Measurements from ENCODE around the gene FDPS.
A peak's percentile ranks its signal among the peaks of the same experiment; 100 is the strongest.

FDPS gene

DNA sequence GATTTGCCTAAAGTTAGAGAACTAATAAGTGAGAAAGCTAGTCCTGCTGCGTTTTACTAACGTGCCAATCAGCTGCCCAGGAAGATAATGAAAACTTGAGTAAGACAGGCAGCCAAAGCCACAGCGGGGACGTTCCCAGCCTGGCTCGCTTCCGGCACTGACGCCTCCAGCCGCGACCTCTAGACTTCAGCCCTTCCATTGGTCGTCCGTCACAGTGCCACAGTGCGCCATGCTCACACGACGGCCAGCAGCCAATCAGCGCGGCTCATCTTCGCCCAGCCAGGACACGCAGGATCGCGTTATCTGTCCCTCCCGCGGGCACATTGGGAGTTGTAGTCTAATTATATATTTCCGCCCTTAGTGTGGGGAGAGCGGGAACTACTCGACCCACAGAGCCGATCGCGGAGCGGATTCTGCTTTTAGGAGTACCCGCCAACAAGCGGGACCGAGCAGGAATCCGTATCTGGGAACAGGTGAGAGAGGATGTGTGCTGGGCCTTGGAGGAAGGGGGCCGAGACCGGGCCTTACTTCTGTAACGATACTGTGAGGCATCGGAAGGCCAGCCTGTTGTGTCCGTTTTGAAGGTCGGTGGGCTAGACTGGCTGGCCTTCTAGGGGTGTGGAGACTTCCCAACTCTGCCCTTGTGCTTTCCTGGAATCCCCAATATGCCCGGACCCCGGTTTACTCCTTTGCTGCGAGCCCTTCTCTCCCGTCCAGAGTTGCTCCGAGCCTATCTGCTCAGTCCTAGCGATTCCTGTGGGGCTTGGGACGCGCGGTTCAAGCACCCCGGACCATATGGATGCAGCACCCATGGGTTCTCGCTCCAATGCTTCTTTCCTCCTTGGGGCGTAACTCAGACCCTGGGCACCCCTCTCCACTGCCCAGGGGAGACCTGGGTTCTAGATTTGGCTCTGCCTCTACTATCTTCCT is at the start of gene FDPS:
Gene FDPS, plus strand, starts transcription at position 374 of the 930 bp plus-strand sequence. CDS start 924 bp downstream, outside the sequence.
- H3K4me3 ChIP-seq (ENCODE audit: low read length) = peak within 1 kb of the TSS; percentile 80
- peak; percentile 97 for DNase-seq (ENCODE audit: low read depth)
- TF ChIP-seq, protein P1, sequence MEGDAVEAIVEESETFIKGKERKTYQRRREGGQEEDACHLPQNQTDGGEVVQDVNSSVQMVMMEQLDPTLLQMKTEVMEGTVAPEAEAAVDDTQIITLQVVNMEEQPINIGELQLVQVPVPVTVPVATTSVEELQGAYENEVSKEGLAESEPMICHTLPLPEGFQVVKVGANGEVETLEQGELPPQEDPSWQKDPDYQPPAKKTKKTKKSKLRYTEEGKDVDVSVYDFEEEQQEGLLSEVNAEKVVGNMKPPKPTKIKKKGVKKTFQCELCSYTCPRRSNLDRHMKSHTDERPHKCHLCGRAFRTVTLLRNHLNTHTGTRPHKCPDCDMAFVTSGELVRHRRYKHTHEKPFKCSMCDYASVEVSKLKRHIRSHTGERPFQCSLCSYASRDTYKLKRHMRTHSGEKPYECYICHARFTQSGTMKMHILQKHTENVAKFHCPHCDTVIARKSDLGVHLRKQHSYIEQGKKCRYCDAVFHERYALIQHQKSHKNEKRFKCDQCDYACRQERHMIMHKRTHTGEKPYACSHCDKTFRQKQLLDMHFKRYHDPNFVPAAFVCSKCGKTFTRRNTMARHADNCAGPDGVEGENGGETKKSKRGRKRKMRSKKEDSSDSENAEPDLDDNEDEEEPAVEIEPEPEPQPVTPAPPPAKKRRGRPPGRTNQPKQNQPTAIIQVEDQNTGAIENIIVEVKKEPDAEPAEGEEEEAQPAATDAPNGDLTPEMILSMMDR (conservative IDR thresholded peaks at IDR 0.05; ENCODE audit: low read depth, low read length) = no peak

DNA sequence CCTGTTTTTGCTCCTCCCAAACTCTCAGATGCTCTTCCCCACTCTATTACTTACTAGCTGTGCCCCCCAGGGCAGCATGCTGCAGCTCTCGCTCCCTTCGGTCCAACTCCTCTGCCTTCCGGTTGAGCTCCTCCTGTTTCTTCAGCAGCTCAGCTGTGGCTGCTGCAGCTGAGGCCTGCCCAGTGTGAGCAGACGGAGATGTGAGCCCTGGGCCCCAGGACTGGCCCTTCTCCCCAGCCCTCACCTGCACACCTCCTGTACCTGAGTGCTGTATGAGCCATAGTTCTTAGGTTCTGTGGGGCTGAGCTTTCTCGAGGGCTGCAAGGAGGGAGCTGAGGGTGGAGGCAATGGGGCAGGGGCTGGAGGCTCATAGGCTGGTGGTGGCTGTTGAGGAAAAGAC is 48.4 kb upstream of the FDPS start:
- no peak overlapping the region for H3K4me3 ChIP-seq (ENCODE audit: low read length)

DNA sequence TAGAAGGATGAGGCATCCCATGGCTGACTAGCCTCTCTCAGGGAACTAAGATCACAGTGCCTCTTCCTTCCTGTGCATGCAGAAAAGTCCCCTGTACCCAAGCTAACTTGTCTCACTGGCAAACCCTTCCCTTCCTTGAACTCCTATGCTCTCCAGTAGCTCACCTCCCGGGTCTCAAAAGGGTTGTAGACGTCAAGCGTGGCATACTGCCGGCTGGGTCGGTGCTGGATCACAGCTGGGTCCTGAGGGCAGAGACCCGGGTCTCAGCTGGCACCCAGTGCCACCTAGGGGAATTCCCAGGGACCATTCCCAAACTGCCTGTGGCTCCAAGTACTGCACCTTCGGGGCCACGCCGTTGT is 47.2 kb upstream of the FDPS start:
- TF ChIP-seq, protein P1 (conservative IDR thresholded peaks at IDR 0.05; ENCODE audit: low read depth, low read length) = peak; percentile 11
- peak overlapping the region; percentile 90 for H3K4me3 ChIP-seq (ENCODE audit: low read length)
- DNase-seq (ENCODE audit: low read depth) = no peak

More for the DNA sequence above, 48.4 kb upstream of the FDPS start:
- no peak for DNase-seq (ENCODE audit: low read depth)
- TF ChIP-seq, protein P1 (conservative IDR thresholded peaks at IDR 0.05; ENCODE audit: low read depth, low read length) = no peak

DNA sequence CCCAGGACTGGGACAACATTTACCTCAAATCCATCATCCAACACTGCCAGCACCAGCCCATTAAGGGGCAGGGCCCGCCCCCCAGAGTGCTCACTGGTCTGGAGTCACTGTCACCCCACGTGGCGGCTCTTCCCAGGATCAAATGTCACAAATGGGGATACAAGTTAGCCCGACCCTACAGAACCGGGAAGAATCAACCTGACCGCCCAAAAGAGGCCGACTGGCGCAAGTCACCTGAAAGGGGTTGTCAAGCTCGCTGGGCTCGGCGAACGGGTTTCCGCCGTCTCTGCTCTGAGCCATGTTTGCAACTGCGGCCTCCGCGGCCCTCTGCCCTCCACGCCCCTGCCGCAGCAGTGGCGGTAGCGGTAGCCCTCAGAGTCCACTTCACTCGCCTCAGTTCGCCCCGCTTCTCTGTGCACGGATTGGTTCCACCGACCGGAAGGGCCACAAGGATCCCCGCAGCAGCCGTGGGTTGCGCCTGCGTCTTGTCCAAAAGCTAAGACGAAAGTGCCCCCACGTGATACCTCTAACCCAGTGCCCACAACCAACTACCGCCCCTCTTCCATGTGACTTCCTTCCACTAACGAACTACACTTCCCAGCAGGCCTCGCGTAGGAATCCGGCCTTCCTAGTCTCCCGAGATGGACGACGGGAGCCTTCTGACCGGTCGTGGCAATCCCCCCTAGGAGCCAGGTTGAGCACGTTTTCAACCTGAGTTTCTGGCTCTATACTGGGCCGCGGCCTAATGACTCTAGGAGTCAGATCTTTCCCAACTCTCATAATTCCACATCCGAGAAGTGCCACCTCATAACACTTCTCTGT is 46.6 kb upstream of the FDPS start, which contains the start of gene SCAMP3:
Gene SCAMP3, minus strand, starts transcription at position 509 of the 822 bp plus-strand sequence. Its CDS starts 209 bp downstream, at position 300.
- DNase-seq (ENCODE audit: low read depth) = peak; percentile 98
- peak within 1 kb of the TSS; percentile 90 for H3K4me3 ChIP-seq (ENCODE audit: low read length)
- TF ChIP-seq, protein P1 (conservative IDR thresholded peaks at IDR 0.05; ENCODE audit: low read depth, low read length) = no peak

DNA sequence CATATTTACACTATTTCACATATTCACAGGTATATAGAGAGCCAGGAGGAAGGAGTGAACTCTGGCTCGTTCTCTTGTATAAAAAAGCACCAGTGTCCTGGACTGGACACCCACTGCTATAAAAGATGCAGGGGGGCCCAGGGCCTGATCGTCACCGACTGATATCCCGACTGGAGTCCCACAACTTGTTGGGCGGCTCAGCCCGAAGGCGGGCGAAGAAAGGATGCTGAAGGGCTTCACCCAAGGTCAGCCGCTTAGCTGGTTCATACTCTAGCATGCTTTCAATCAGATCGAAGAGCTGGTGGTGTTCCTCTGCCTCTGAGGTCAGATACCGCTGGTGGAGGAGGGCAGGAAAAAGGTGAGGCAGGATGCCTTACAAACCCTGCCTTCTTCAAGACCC is 45.6 kb upstream of the FDPS start:
- TF ChIP-seq, protein P1 (conservative IDR thresholded peaks at IDR 0.05; ENCODE audit: low read depth, low read length) = no peak
- DNase-seq (ENCODE audit: low read depth) = no peak
- H3K4me3 ChIP-seq (ENCODE audit: low read length) = no peak overlapping the region

DNA sequence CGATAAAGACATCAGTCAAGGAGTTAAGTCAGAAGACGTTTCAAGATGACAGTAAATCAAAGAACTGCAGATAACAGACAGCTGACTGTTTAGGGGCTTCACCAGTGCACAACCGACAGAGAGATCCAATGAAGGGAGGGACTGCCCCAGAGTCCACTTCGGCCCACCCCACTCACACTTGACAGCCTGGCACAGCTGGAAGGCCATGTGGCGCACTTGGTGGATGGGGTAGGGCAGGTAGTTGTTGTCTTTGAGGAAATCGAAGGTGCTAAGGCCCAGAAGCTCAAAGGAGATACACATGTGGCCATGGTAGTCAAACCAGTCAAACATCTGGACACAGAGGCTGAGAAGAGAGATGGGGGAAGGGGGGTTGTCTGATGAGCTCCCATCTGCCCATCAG is 42.1 kb upstream of the FDPS start:
- no peak overlapping the region for H3K4me3 ChIP-seq (ENCODE audit: low read length)
- TF ChIP-seq, protein P1 (conservative IDR thresholded peaks at IDR 0.05; ENCODE audit: low read depth, low read length) = no peak
- DNase-seq (ENCODE audit: low read depth) = no peak
